K562 (cell line): ENCODE data around the gene DAD1. TPM values are rescaled to one million over a fixed set of nuclear protein-coding genes. Genes with fewer than 3 reads are reported as not detected.
A peak's percentile ranks its signal among the peaks of the same experiment; 100 is the strongest.

Experiments
- ATAC-seq: fragments of 200-7000 bp; cut with Tn5 transposase; 3 replicates; pipeline ENCODE4 v1.9.1; 2020; ENCODE audit warnings: moderate library complexity
- BruUV-seq: library from RNA; stranded (reverse); fragments of 400-500 nt; replicated peaks from 2 replicates; lab custom pipeline; 2021; lab: Mats Ljungman, UMichigan
- CTCF ChIA-PET: fragments of 300-600 bp; formaldehyde crosslinking; extraction: SDS; loops from one replicate; lab custom pipeline; 2021; ENCODE audit warnings: low intra/inter-chr PET ratio; lab: Yijun Ruan, JAX
- POLR2A ChIA-PET: fragments of 300-600, 350-650 bp; sonication (Branson Sonifier 250); formaldehyde crosslinking; extraction: SDS; loops from one replicate; lab custom pipeline; 2021; ENCODE audit warnings: antibody characterized with exemption, inconsistent platforms; lab: Yijun Ruan, JAX
- DNase-seq, 4 experiments: peaks; one replicate each; pipeline versions ENCODE4 v3.0.0 to v3.0.0-alpha.2; 2011 to 2018; ENCODE audit warnings: low spot score in 3 of 4, mixed read lengths in 3 of 4; ENCODE audit errors: extremely low read depth in 1 of 4
- FAIRE-seq: peaks from 2 replicates; lab custom pipeline; 2011; peaks lifted over from hg19 to GRCh38; lab: Jason Lieb, UNC
- H2AFZ ChIP-seq: 2 replicates; pipeline ENCODE4 v1.6.0; 2011; ENCODE audit warnings: low read depth, low read length, control low read depth, inconsistent platforms
- H3K27ac ChIP-seq: fragments of 200-600 bp; 3 replicates; pipeline ENCODE4 v1.8.0; 2011; ENCODE audit warnings: low read depth, mild to moderate bottlenecking, control low read depth, inconsistent platforms, low read length, moderate library complexity, mixed read lengths; ENCODE audit errors: extremely low read depth
- H3K27me3 ChIP-seq, 2 experiments: fragments of 300-600 bp in 1 of 2; 2 replicates in 1 of 2; 3 replicates in 1 of 2; pipeline versions ENCODE4 v1.6.0 to v1.8.0; 2011; ENCODE audit warnings: inconsistent platforms in 2 of 2, low read length in 2 of 2, mild to moderate bottlenecking in 1 of 2, mixed read lengths in 1 of 2, moderate library complexity in 1 of 2; ENCODE audit not compliant: control insufficient read depth in 2 of 2, insufficient read depth in 2 of 2
- H3K36me3 ChIP-seq: fragments of 300-600 bp; 3 replicates; pipeline ENCODE4 v1.8.0; 2011; ENCODE audit warnings: mild to moderate bottlenecking, low read length, inconsistent platforms; ENCODE audit not compliant: control insufficient read depth, insufficient read depth
- H3K4me1 ChIP-seq, 2 experiments: fragments of 200-600 bp in 1 of 2; replicated peaks in 1 of 2; 2 replicates in 1 of 2; 3 replicates in 1 of 2; pipeline versions ENCODE4 v1.5.1 to v1.8.0; 2011; ENCODE audit warnings: inconsistent platforms in 2 of 2, low read length in 2 of 2, mild to moderate bottlenecking in 1 of 2, mixed read lengths in 1 of 2, moderate library complexity in 1 of 2; ENCODE audit not compliant: control insufficient read depth in 2 of 2, insufficient read depth in 2 of 2
- H3K4me2 ChIP-seq: 2 replicates; pipeline ENCODE4 v1.6.1; 2011; ENCODE audit warnings: low read length, control low read depth, inconsistent platforms, mixed read lengths; ENCODE audit not compliant: insufficient read depth
- H3K4me3 ChIP-seq: fragments of 200-600 bp; sonication (generic), shearing (Covaris generic); 2 replicates; pipeline ENCODE4 v1.5.1; 2016; ENCODE audit warnings: control low read depth, inconsistent platforms
- H3K79me2 ChIP-seq: fragments of 200-600 bp; 3 replicates; pipeline ENCODE4 v1.8.0; 2011; ENCODE audit warnings: low read length, inconsistent platforms; ENCODE audit not compliant: control insufficient read depth, insufficient read depth
- H3K9ac ChIP-seq, 2 experiments: 2 replicates each; pipeline versions ENCODE4 v1.6.0 to v1.6.1; 2011; ENCODE audit warnings: low read depth in 2 of 2, low read length in 2 of 2, control low read depth in 1 of 2, inconsistent platforms in 1 of 2, mild to moderate bottlenecking in 1 of 2, mixed read lengths in 1 of 2; ENCODE audit not compliant: insufficient read depth in 1 of 2
- H3K9me1 ChIP-seq: one replicate; pipeline ENCODE4 v1.6.0; 2011; ENCODE audit warnings: inconsistent platforms, mild to moderate bottlenecking, low read length, moderate library complexity; ENCODE audit not compliant: control insufficient read depth, insufficient read depth
- H3K9me3 ChIP-seq: replicated peaks from 2 replicates; pipeline ENCODE4 v1.5.1; 2011; ENCODE audit warnings: low read depth, low read length, inconsistent platforms; ENCODE audit not compliant: control insufficient read depth, insufficient read depth
- H4K20me1 ChIP-seq: replicated peaks from 2 replicates; pipeline ENCODE4 v1.6.1; 2011; ENCODE audit warnings: low read length, inconsistent platforms, mixed read lengths; ENCODE audit not compliant: control insufficient read depth, insufficient read depth
- HNRNPH1 ChIP-seq: fragments of 200-400 bp; formaldehyde crosslinking; optimal IDR thresholded peaks from 2 replicates; pipeline ENCODE3; 2017; ENCODE audit warnings: low read depth, mild to moderate bottlenecking, low read length, moderate library complexity
- HOXB6 ChIP-seq: fragments of 250-450 bp; sonication (Bioruptor Pico); IDR thresholded peaks from 2 replicates; pipeline ENCODE4 v1.5.1; 2022; ENCODE audit warnings: mild to moderate bottlenecking, borderline replicate concordance
- NFATC3 ChIP-seq: fragments of 450-650 bp; IDR thresholded peaks from 2 replicates; pipeline ENCODE4 v1.6.1; 2017; ENCODE audit warnings: mild to moderate bottlenecking
- NONO ChIP-seq, 2 experiments: fragments of 200-400 bp in 1 of 2; fragments of 450-650 bp in 1 of 2; formaldehyde crosslinking in 1 of 2; IDR thresholded peaks; 2 replicates each; pipeline ENCODE4 v1.6.1; 2017; ENCODE audit warnings: low read depth in 2 of 2, mild to moderate bottlenecking in 2 of 2, moderate library complexity in 2 of 2, low read length in 1 of 2
- PYGO2 ChIP-seq: fragments of 450-650 bp; IDR thresholded peaks from 2 replicates; pipeline ENCODE4 v1.6.1; 2016; ENCODE audit warnings: mild to moderate bottlenecking, missing genetic modification characterization, moderate library complexity, missing compliant biosample characterization
- RAD21 ChIP-seq, 2 experiments: fragments of 250-450 bp in 1 of 2; fragments of 450-650 bp in 1 of 2; sonication (Bioruptor Pico) in 1 of 2; formaldehyde crosslinking in 1 of 2; IDR thresholded peaks in 1 of 2; conservative IDR thresholded peaks in 1 of 2; 2 replicates each; pipeline versions ENCODE4 v1.4.0 to v1.8.0; 2020 to 2022; ENCODE audit warnings: mild to moderate bottlenecking in 2 of 2, moderate library complexity in 1 of 2
- SIX5 ChIP-seq, 2 experiments: IDR thresholded peaks; 2 replicates each; pipeline ENCODE4 v1.6.1; 2011; ENCODE audit warnings: low read length in 2 of 2, borderline replicate concordance in 1 of 2, low read depth in 1 of 2, mild to moderate bottlenecking in 1 of 2, moderate library complexity in 1 of 2; ENCODE audit not compliant: insufficient read depth in 1 of 2
- TAF7 ChIP-seq: fragments of 450-650 bp; IDR thresholded peaks from 2 replicates; pipeline ENCODE4 v1.6.1; 2016; ENCODE audit warnings: missing genetic modification characterization, missing compliant biosample characterization
- ZFX ChIP-seq: sonication (generic); formaldehyde crosslinking; IDR thresholded peaks from 2 replicates; pipeline ENCODE4 v1.8.0; 2022; ENCODE audit warnings: mild to moderate bottlenecking, missing genetic modification reagents, moderate library complexity
- WGBS: fragments of 100-300 bp; shearing (Covaris generic); methylation state at CpG from one replicate; pipeline ENCODE4 v1.1.6; 2016; ENCODE audit warnings: low coverage, mixed read lengths; ENCODE audit not compliant: insufficient coverage; ENCODE audit errors: missing lambda C conversion rate; 5-methylcytosine and 5-hydroxymethylcytosine counted together
- in situ Hi-C: fragments of 300-500 bp; cut with MboI; formaldehyde crosslinking; loops from 4 replicates; pipeline ENCODE4 v1.15.0; 2018; ENCODE audit warnings: inconsistent platforms, mixed read lengths
- intact Hi-C: fragments of 100-400 bp; cut with micrococcal nuclease; formaldehyde crosslinking; loops from 2 replicates; pipeline ENCODE4 v1.14.2; 2022
- polyA plus RNA-seq, 8 experiments: library from polyadenylated mRNA; depleted of rRNA in 4 of 8; stranded (reverse) in 5 of 8; unstranded in 3 of 8; fragments of >200 nt; fragmentation: Nextera tagmentation in 2 of 8; fragmentation: Illumina TruSeq in 1 of 8; extraction: Ambion mirVana in 2 of 8; extraction: Trizol in 1 of 8; gene quantifications; 2 replicates each; pipeline versions ENCODE4 v1.2.1 to v1.2.3, GENCODE V29; 2011 to 2014; ENCODE audit warnings: inconsistent platforms in 1 of 8, missing spikeins in 1 of 8
- total RNA-seq, 7 experiments: library from RNA; depleted of rRNA in 6 of 7; stranded (reverse); fragments of >200 nt in 6 of 7; fragmentation: Illumina TruSeq in 2 of 7; extraction: Trizol in 2 of 7; gene quantifications; 2 replicates each; pipeline versions ENCODE4 v1.2.1 to v1.2.3, GENCODE V29; 2011 to 2021; ENCODE audit warnings: low replicate concordance in 1 of 7
- TF ChIP-seq, protein P1 (sequence below): sonication (generic); IDR thresholded peaks from 2 replicates; pipeline ENCODE4 v1.6.1; 2016

The DAD1 gene
- total and polyA plus RNA-seq, 9 of the 15 experiments (the other 6 are each of a cell fraction or from before 2014, with no cell fraction given), result 104 to 617 (median 222) TPM

DNA sequence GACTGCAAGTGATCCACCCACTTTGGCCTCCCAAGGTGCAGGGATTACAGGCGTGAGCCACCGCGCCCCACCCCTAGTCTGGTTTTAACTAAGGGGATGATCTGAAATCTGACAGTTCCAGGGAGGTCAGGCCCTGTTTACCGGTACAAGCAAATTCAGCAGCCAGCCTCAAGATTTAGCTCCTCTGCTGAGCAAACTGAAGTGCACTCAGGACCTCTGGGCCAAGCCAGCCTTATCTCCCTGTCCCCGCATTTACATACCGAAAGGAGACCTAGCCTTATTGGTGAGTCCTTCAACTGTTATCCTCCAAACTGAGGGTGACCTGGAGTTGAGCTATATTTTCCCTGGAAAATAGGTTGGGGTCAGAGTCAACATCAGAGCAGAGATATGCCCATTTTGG, 8.2 kb upstream of the DAD1 start (continued):
- no peak for TF ChIP-seq PYGO2
- TF ChIP-seq, protein P1, sequence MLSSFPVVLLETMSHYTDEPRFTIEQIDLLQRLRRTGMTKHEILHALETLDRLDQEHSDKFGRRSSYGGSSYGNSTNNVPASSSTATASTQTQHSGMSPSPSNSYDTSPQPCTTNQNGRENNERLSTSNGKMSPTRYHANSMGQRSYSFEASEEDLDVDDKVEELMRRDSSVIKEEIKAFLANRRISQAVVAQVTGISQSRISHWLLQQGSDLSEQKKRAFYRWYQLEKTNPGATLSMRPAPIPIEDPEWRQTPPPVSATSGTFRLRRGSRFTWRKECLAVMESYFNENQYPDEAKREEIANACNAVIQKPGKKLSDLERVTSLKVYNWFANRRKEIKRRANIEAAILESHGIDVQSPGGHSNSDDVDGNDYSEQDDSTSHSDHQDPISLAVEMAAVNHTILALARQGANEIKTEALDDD, result peak; percentile 81; the same call in 1 of the 2 replicates
- TF ChIP-seq HOXB6 (CRISPR knock-in tag), result no peak

DNA sequence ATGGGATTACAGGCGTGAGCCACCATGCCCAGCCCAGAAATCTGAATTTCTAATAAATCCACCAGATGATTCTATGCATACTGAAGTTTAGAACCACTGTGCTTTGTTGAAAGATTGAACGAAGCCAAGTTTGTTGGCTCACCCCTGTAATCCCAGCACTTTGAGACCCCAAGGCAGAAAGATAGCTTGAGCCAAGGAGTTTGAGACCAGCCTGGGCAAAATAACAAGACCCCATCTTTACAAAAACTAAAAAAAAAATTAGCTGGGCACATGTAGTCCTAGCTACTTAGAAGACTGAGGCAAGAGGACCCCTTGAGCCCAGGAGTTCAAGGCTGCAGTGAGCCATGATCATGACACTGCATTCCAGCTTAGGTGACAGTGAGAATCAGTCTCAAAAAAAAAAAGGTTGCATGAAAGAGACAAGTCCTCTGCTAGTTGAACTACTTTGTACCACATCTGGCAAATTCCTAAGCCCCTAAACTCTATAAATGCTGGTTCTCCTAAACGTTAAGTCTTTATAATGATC, 7.4 kb upstream of the DAD1 start:
- CTCF ChIA-PET, result no interaction called here
- H3K27ac ChIP-seq, result no peak overlapping the region
- in situ Hi-C loops (no loop called here), intact Hi-C loops (no loop called here)
- H3K9ac ChIP-seq, result no peak overlapping the region
- no peak for TF ChIP-seq ZFX (CRISPR knock-in tag)
- no peak for TF ChIP-seq TAF7 (tag)
- TF ChIP-seq NFATC3, result no peak
- no peak for TF ChIP-seq RAD21 (CRISPR knock-in tag; conservative IDR thresholded peaks at IDR 0.05 in 1 of 2, IDR thresholded peaks at IDR 0.05 in 1 of 2)
- no peak for TF ChIP-seq SIX5 (IDR thresholded peaks at IDR 0.05; ENCODE audit: borderline replicate concordance in 1 of 2, insufficient read depth in 1 of 2, low read depth in 1 of 2, low read length in 2 of 2)
- TF ChIP-seq HNRNPH1, result no peak
- no peak for TF ChIP-seq NONO (IDR thresholded peaks at IDR 0.05; ENCODE audit: low read depth in 2 of 2, low read length in 1 of 2)
- H2AFZ ChIP-seq, result no peak overlapping the region
- H4K20me1 ChIP-seq, result no peaks in the 10 kb centered on the region
- H3K9me1 ChIP-seq, result peaks cover 2% of the 10 kb centered on the region
- H3K36me3 ChIP-seq, result no peaks in the 10 kb centered on the region; the same call in 2 of the 3 replicates
- ATAC-seq (no peak), FAIRE-seq (no peak), DNase-seq (no peak)
- no peaks in the 10 kb centered on the region for H3K9me3 ChIP-seq
- no peak overlapping the region for H3K4me2 ChIP-seq
- WGBS, result 67% methylated on average over 3 of the region's 3 CpGs
- peaks cover 14% of the 10 kb centered on the region for H3K79me2 ChIP-seq
- no TSS peak for BruUV-seq
- no peaks in the 10 kb centered on the region for H3K27me3 ChIP-seq
- POLR2A ChIA-PET, result interaction anchor here (0.6 kb wide), 1 partner anchor 227 kb away, joined by 3 read pairs; no protein-coding TSS in a partner anchor
- H3K4me3 ChIP-seq, result no peak overlapping the region
- peaks cover 16 to 53% of the 10 kb centered on the region in 2 experiments; a peak in 4 of 5 replicates for H3K4me1 ChIP-seq
